Ovary (tissue), 9 donors: Measurements from ENCODE around the gene PLCB1. TPM values are rescaled to one million over a fixed set of nuclear protein-coding genes. Genes with fewer than 3 reads are reported as not detected.

ENCODE experiments used
- DNase-seq, 5 donors: peaks; one replicate each; pipeline ENCODE4 v3.0.0-alpha.2; 2019 to 2020
- H3K27ac ChIP-seq, 2 donors: fragments of 200-600 bp; one replicate each; pipeline versions ENCODE4 v1.5.1 to v1.8.0; 2019 to 2022
- H3K27me3 ChIP-seq: fragments of 200-600 bp; one replicate; pipeline ENCODE4 v1.8.0; 2022
- H3K36me3 ChIP-seq: fragments of 200-600 bp; sonication (generic); one replicate; pipeline ENCODE4 v1.5.1; 2019
- H3K4me1 ChIP-seq: one replicate; pipeline ENCODE4 v1.8.1; 2013; ENCODE audit warnings: mild to moderate bottlenecking, moderate library complexity; ENCODE audit not compliant: insufficient read depth
- H3K4me3 ChIP-seq: fragments of 200-600 bp; sonication (generic); one replicate; pipeline ENCODE4 v1.5.1; 2017
- H3K9me3 ChIP-seq, 2 donors: fragments of 200-600 bp in 1 of 2; sonication (generic) in 1 of 2; one replicate each; pipeline versions ENCODE4 v1.5.1 to v1.8.1; 2013 to 2019; ENCODE audit warnings: mild to moderate bottlenecking in 1 of 2, moderate library complexity in 1 of 2
- CTCF ChIP-seq, 3 donors: fragments of 450-650 bp in 2 of 3; fragments of 200-600 bp in 1 of 3; IDR thresholded peaks; one replicate each; pipeline versions ENCODE4 v1.5.1 to v1.8.0; 2016 to 2022; ENCODE audit warnings: antibody characterized with exemption in 3 of 3, mild to moderate bottlenecking in 1 of 3
- EP300 ChIP-seq: sonication (generic); formaldehyde crosslinking; IDR thresholded peaks from one replicate; pipeline ENCODE4 v1.6.1; 2017; ENCODE audit warnings: antibody characterized with exemption
- POLR2A ChIP-seq: fragments of 450-650 bp; IDR thresholded peaks from one replicate; pipeline ENCODE4 v1.6.1; 2017; ENCODE audit warnings: antibody characterized with exemption, mild to moderate bottlenecking, moderate library complexity
- WGBS, 3 donors: extraction: QIAGEN DNeasy Blood & Tissue Kit in 1 of 3; methylation state at CpG; one replicate each; pipeline versions ENCODE4 v1.1.5 to v1.1.7; 2013 to 2017; 5-methylcytosine and 5-hydroxymethylcytosine counted together
- intact Hi-C, 4 donors: fragments of 100-400 bp; cut with DNase I; formaldehyde crosslinking; loops; one replicate each; pipeline versions ENCODE4 v1.11.0 to v1.15.1; 2022 to 2023
- polyA plus RNA-seq, 2 donors: library from polyadenylated mRNA; stranded (reverse); fragments of 200-250 nt in 1 of 2; fragments of 350-450 nt in 1 of 2; fragmentation: Illumina TruSeq in 1 of 2; extraction: RNeasy Lipid Tissue Mini Kit (QIAGEN cat#74804) in 1 of 2; gene quantifications; one replicate each; pipeline ENCODE4 v1.2.3, GENCODE V29; 2013 to 2014
- total RNA-seq, 7 donors: library from RNA; depleted of rRNA in 2 of 7; stranded (reverse); fragments of >200 nt in 2 of 7; fragmentation: NEBNext Ultra II Directional in 3 of 7; extraction: Animal tissue kit (Norgen Biotek cat#: 25700) in 3 of 7; gene quantifications; one replicate each; pipeline versions ENCODE4 v1.1.0 to v1.2.4, GENCODE V29; 2016 to 2023
- donor health status: DM: no; HTN: no; CAD: no; lungs with moderate emphysema.
- donor health status: DM: no; HTN: no; CAD: no.
- donor health status: Bipolar disorder and iron deficiency.
- donor health status: DM: yes; HTN: yes; CAD: no.
- donor health status: DM: no; HTN: no; CAD: no.
- donor health status: DM: yes; HTN: yes; CAD: no.

Gene PLCB1
- total and polyA plus RNA-seq, 9 donors, result 2.9 to 29.5 (median 9.0) TPM

GRCh38 chr20:8390037-8390433 lies 258.0 kb downstream of the PLCB1 start:
- DNase-seq, result no peak
- Histone ChIP-seq H3K36me3 (no peaks in the 10 kb centered on the region), H3K27ac (no peak overlapping the region), H3K4me3 (no peak overlapping the region), H3K4me1 (no peaks in the 10 kb centered on the region), H3K9me3 (no peaks in the 10 kb centered on the region), H3K27me3 (no peaks in the 10 kb centered on the region)
- intact Hi-C loops, result loop anchor here in 1 of 4 donors (5.0 kb wide), 1 partner anchor 258 kb away; the partner anchor contains the start of gene PLCB1
- WGBS, 3 donors, result 75 to 85% (median 84%) methylated on average over 5 of the region's 5 CpGs
- TF ChIP-seq EP300, result no peak
- TF ChIP-seq CTCF (IDR thresholded peaks at IDR 0.05), result no peak
- no peak for TF ChIP-seq POLR2A

GRCh38 chr20:8390500-8390899 lies 258.4 kb downstream of the PLCB1 start:
- no peak overlapping the region for H3K27ac ChIP-seq
- no peaks in the 10 kb centered on the region for H3K27me3 ChIP-seq
- no peaks in the 10 kb centered on the region for H3K9me3 ChIP-seq
- TF ChIP-seq EP300, result no peak
- TF ChIP-seq CTCF (IDR thresholded peaks at IDR 0.05), result no peak
- no peak for TF ChIP-seq POLR2A
- no peaks in the 10 kb centered on the region for H3K36me3 ChIP-seq
- DNase-seq, result no peak
- H3K4me3 ChIP-seq, result no peak overlapping the region
- H3K4me1 ChIP-seq, result no peaks in the 10 kb centered on the region
- intact Hi-C loops, result loop anchor here in 1 of 4 donors (5.0 kb wide), 1 partner anchor 258 kb away; the partner anchor contains the start of gene PLCB1

- intact Hi-C loops, result loop anchor here in 1 of 4 donors (5.0 kb wide), 1 partner anchor 261 kb away; the partner anchor contains the start of gene PLCB1
- no peak for TF ChIP-seq CTCF (IDR thresholded peaks at IDR 0.05)
- no peak for TF ChIP-seq EP300
- no peak for TF ChIP-seq POLR2A
- Histone ChIP-seq H3K4me1 (no peaks in the 10 kb centered on the region), H3K4me3 (no peak overlapping the region), H3K27ac (no peak overlapping the region), H3K27me3 (no peaks in the 10 kb centered on the region), H3K36me3 (no peaks in the 10 kb centered on the region), H3K9me3 (no peaks in the 10 kb centered on the region)
- 61 to 84% (median 75%) methylated on average over 3 of the region's 3 CpGs for WGBS, 3 donors
- no peak for DNase-seq
These were observed 261.3 kb downstream of the PLCB1 start for GRCh38 chr20:8393381-8393780.

- H3K4me3 ChIP-seq, result no peak overlapping the region
- H3K27ac ChIP-seq, result no peak overlapping the region
- H3K27me3 ChIP-seq, result no peaks in the 10 kb centered on the region
- DNase-seq, result no peak
- WGBS, 3 donors, result 84 to 90% (median 89%) methylated on average over 2 of the region's 2 CpGs
- intact Hi-C loops, result loop anchor here in 1 of 4 donors (5.0 kb wide), 1 partner anchor 262 kb away; the partner anchor contains the start of gene PLCB1
- H3K4me1 ChIP-seq, result no peaks in the 10 kb centered on the region
- no peaks in the 10 kb centered on the region for H3K36me3 ChIP-seq
- no peak for TF ChIP-seq POLR2A
- no peak for TF ChIP-seq EP300
- TF ChIP-seq CTCF (IDR thresholded peaks at IDR 0.05), result no peak
- no peaks in the 10 kb centered on the region for H3K9me3 ChIP-seq
These were observed 262.4 kb downstream of the PLCB1 start for GRCh38 chr20:8394308-8394945.
